Panc1 (cell line): Measurements from ENCODE around the gene GRHL3. TPM values are rescaled to one million over a fixed set of nuclear protein-coding genes. Genes with fewer than 3 reads are reported as not detected.

Experiments
- ATAC-seq: fragments of 200-7000 bp; cut with Tn5 transposase; 2 replicates; pipeline ENCODE4 v1.9.1; 2020; ENCODE audit warnings: mild to moderate bottlenecking, moderate library complexity
- BruUV-seq: library from RNA; stranded (reverse); fragments of 400-500 nt; replicated peaks from 2 replicates; lab custom pipeline; 2021; lab: Mats Ljungman, UMichigan
- CTCF ChIA-PET: fragments of 300-600 bp; sonication (Branson Sonifier 250); formaldehyde crosslinking; loops from one replicate; lab custom pipeline; 2022; ENCODE audit warnings: antibody characterized with exemption; lab: Charles Lee
- POLR2A ChIA-PET: fragments of 300-600 bp; sonication (Branson Sonifier 250); formaldehyde crosslinking; loops from one replicate; lab custom pipeline; 2022; ENCODE audit warnings: antibody characterized with exemption; lab: Charles Lee
- DNase-seq: peaks from one replicate; pipeline ENCODE4 v3.0.0-alpha.2; 2010; ENCODE audit warnings: low read depth, low spot score
- H3K27ac ChIP-seq: 2 replicates; pipeline ENCODE4 v1.5.1; 2011; ENCODE audit warnings: mild to moderate bottlenecking, low read length, inconsistent platforms
- H3K27me3 ChIP-seq: fragments of 200-500 bp; sonication (Bioruptor generic); 2 replicates; pipeline ENCODE4 v1.6.0; 2014; ENCODE audit warnings: low read length, inconsistent platforms; ENCODE audit not compliant: control insufficient read depth, insufficient read depth
- H3K36me3 ChIP-seq: fragments of 200-500 bp; sonication (Bioruptor generic); 2 replicates; pipeline ENCODE4 v1.5.1; 2014; ENCODE audit warnings: inconsistent platforms, mild to moderate bottlenecking, low read length, moderate library complexity; ENCODE audit not compliant: control insufficient read depth, insufficient read depth
- H3K4me1 ChIP-seq: 2 replicates; pipeline ENCODE4 v1.5.1; 2011; ENCODE audit warnings: inconsistent platforms, mild to moderate bottlenecking, low read length, moderate library complexity; ENCODE audit not compliant: control insufficient read depth, insufficient read depth
- H3K4me3 ChIP-seq, 2 experiments: 2 replicates each; pipeline ENCODE4 v1.5.1; 2011 to 2012; ENCODE audit warnings: low read depth in 2 of 2, low read length in 2 of 2, mild to moderate bottlenecking in 2 of 2, inconsistent platforms in 1 of 2, moderate library complexity in 1 of 2
- H3K9me3 ChIP-seq: fragments of 200-500 bp; sonication (Bioruptor generic); 2 replicates; pipeline ENCODE4 v1.5.1; 2014; ENCODE audit warnings: low read depth, mild to moderate bottlenecking, inconsistent platforms, low read length, moderate library complexity; ENCODE audit not compliant: control insufficient read depth, insufficient read depth
- CTCF ChIP-seq: fragments of 450-650 bp; IDR thresholded peaks from 2 replicates; pipeline ENCODE4 v1.5.1; 2017; ENCODE audit warnings: mild to moderate bottlenecking
- POLR2AphosphoS5 ChIP-seq: IDR thresholded peaks from 2 replicates; pipeline ENCODE4 v1.6.1; 2012; ENCODE audit warnings: mild to moderate bottlenecking, low read depth, low read length, moderate library complexity
- REST ChIP-seq, 2 experiments: IDR thresholded peaks; 2 replicates each; pipeline ENCODE4 v1.6.1; 2011 to 2012; ENCODE audit warnings: low read depth in 2 of 2, control low read depth in 1 of 2, low read length in 1 of 2, mild to moderate bottlenecking in 1 of 2, moderate library complexity in 1 of 2; ENCODE audit not compliant: insufficient read depth in 1 of 2
- SIN3A ChIP-seq: IDR thresholded peaks from 2 replicates; pipeline ENCODE4 v1.6.1; 2012; ENCODE audit warnings: low read depth, mild to moderate bottlenecking, low read length, moderate library complexity, borderline replicate concordance; ENCODE audit not compliant: insufficient read depth
- TCF7L2 ChIP-seq: IDR thresholded peaks from 2 replicates; pipeline ENCODE4 v1.6.1; 2011; ENCODE audit warnings: mild to moderate bottlenecking, low read depth, low read length, inconsistent platforms
- in situ Hi-C: cut with HindIII; loops from 2 replicates; pipeline ENCODE4 v1.10.0; 2016; ENCODE audit warnings: low sequenced_read_pairs, low pct_unique_long_range_greater_than_20kb
- intact Hi-C: fragments of 100-400 bp; cut with micrococcal nuclease; formaldehyde crosslinking; loops from one replicate; pipeline ENCODE4 v1.10.0; 2022; ENCODE audit not compliant: unreplicated experiment
- total RNA-seq: library from RNA; stranded (reverse); gene quantifications from one replicate; pipeline ENCODE4 v1.2.1, GENCODE V29; 2021; ENCODE audit not compliant: unreplicated experiment

Gene GRHL3
- total RNA-seq, 1 experiment from 2014 or later, result 16.7 TPM

GRCh38 chr1:24298606-24299005 lies 20.6 kb upstream of the GRHL3 start:
- BruUV-seq, result no TSS peak
- DNase-seq (no peak), ATAC-seq (no peak)
- Histone ChIP-seq H3K4me3 (no peak overlapping the region), H3K4me1 (peaks cover 10% of the 10 kb centered on the region), H3K27ac (0 out of 2 replicates have a peak overlapping the region, but pooled peaks have one; percentile 29), H3K27me3 (no peaks in the 10 kb centered on the region), H3K9me3 (no peaks in the 10 kb centered on the region), H3K36me3 (no peaks in the 10 kb centered on the region)
- ChIA-PET CTCF (no interaction called here), POLR2A (no interaction called here)
- in situ Hi-C loops (no loop called here), intact Hi-C loops (no loop called here)
- TF ChIP-seq TCF7L2, result no peak
- no peak for TF ChIP-seq CTCF
- no peak for TF ChIP-seq REST (IDR thresholded peaks at IDR 0.05; ENCODE audit: insufficient read depth in 1 of 2, low read depth in 2 of 2, low read length in 1 of 2)
- no peak for TF ChIP-seq POLR2AphosphoS5
- no peak for TF ChIP-seq SIN3A

GRCh38 chr1:24299901-24300300 lies 19.3 kb upstream of the GRHL3 start:
- 0 out of 2 replicates have a peak, but pooled peaks cover 6% of the 10 kb centered on the region for H3K4me1 ChIP-seq
- H3K36me3 ChIP-seq, result no peaks in the 10 kb centered on the region
- ATAC-seq (no peak), DNase-seq (no peak)
- BruUV-seq, result no TSS peak
- in situ Hi-C loops, result no loop called here
- TF ChIP-seq TCF7L2, result no peak
- TF ChIP-seq POLR2AphosphoS5, result no peak
- no peak for TF ChIP-seq SIN3A
- no peak for TF ChIP-seq REST (IDR thresholded peaks at IDR 0.05; ENCODE audit: insufficient read depth in 1 of 2, low read depth in 2 of 2, low read length in 1 of 2)
- no peak for TF ChIP-seq CTCF
- intact Hi-C loops, result no loop called here
- no peak overlapping the region for H3K4me3 ChIP-seq
- ChIA-PET CTCF (no interaction called here), POLR2A (no interaction called here)
- H3K27ac ChIP-seq, result no peak overlapping the region
- H3K27me3 ChIP-seq, result no peaks in the 10 kb centered on the region
- H3K9me3 ChIP-seq, result no peaks in the 10 kb centered on the region
